Karpas-422 (cell line): ENCODE data around the gene SERPIND1. TPM values are rescaled to one million over a fixed set of nuclear protein-coding genes. Genes with fewer than 3 reads are reported as not detected.
"Not testable (repeated sequence)": the region's sequence is repeated elsewhere in the genome, so short reads cannot be mapped to it uniquely, and the experiment has no call there.

Experiments used
- DNase-seq: peaks from one replicate; pipeline ENCODE4 v3.0.0-alpha.2; 2015
- H2AFZ ChIP-seq: fragments of 200-600 bp; sonication (generic); 2 replicates; pipeline ENCODE4 v1.6.1; 2014; ENCODE audit warnings: antibody characterized with exemption, low read length, mixed read lengths
- H3K27ac ChIP-seq: fragments of 200-600 bp; sonication (generic); 2 replicates; pipeline ENCODE4 v1.5.1; 2014; ENCODE audit warnings: mild to moderate bottlenecking, low read length, moderate library complexity
- H3K27me3 ChIP-seq: fragments of 200-600 bp; sonication (generic); 2 replicates; pipeline ENCODE4 v1.6.1; 2014; ENCODE audit warnings: low read length, mixed read lengths
- H3K36me3 ChIP-seq: fragments of 200-600 bp; sonication (generic); 2 replicates; pipeline ENCODE4 v1.6.1; 2014; ENCODE audit warnings: low read length, mixed read lengths; ENCODE audit not compliant: insufficient read depth
- H3K4me1 ChIP-seq: fragments of 200-600 bp; sonication (generic); 2 replicates; pipeline ENCODE4 v1.6.1; 2014; ENCODE audit warnings: mild to moderate bottlenecking, low read length, mixed read lengths
- H3K4me2 ChIP-seq: fragments of 200-600 bp; sonication (generic); 2 replicates; pipeline ENCODE4 v1.6.1; 2014; ENCODE audit warnings: low read length, low read depth, mild to moderate bottlenecking; ENCODE audit not compliant: poor library complexity, severe bottlenecking
- H3K4me3 ChIP-seq: fragments of 200-600 bp; sonication (generic); 2 replicates; pipeline ENCODE4 v1.5.1; 2014; ENCODE audit warnings: mild to moderate bottlenecking, antibody characterized with exemption, low read length, mixed read lengths
- H3K79me2 ChIP-seq: fragments of 200-600 bp; sonication (generic); 2 replicates; pipeline ENCODE4 v1.6.1; 2014; ENCODE audit warnings: mild to moderate bottlenecking, low read length, mixed read lengths
- H3K9ac ChIP-seq: fragments of 200-600 bp; sonication (generic); 2 replicates; pipeline ENCODE4 v1.6.0; 2014; ENCODE audit warnings: low read length
- H3K9me2 ChIP-seq: fragments of 200-600 bp; sonication (generic), shearing (Covaris generic); replicated peaks from 2 replicates; pipeline ENCODE4 v1.6.0; 2014; ENCODE audit warnings: mild to moderate bottlenecking, low read length, moderate library complexity; ENCODE audit not compliant: insufficient read depth
- H3K9me3 ChIP-seq: fragments of 300-700, 200-600 bp; sonication (generic); 2 replicates; pipeline ENCODE4 v1.6.1; 2014; ENCODE audit warnings: low read length, mixed read lengths
- H4K20me1 ChIP-seq: fragments of 200-600 bp; sonication (generic); 2 replicates; pipeline ENCODE4 v1.6.1; 2014; ENCODE audit warnings: mild to moderate bottlenecking, antibody characterized with exemption, low read length, low read depth; ENCODE audit not compliant: insufficient read depth
- total RNA-seq: library from RNA; depleted of rRNA; stranded (reverse); fragments of >200 nt; shearing (Covaris generic); gene quantifications from 2 replicates; pipeline ENCODE4 v1.2.3, GENCODE V29; 2014; ENCODE audit warnings: low replicate concordance

Gene SERPIND1
- total RNA-seq, 1 experiment from 2014 or later = not detected

DNA sequence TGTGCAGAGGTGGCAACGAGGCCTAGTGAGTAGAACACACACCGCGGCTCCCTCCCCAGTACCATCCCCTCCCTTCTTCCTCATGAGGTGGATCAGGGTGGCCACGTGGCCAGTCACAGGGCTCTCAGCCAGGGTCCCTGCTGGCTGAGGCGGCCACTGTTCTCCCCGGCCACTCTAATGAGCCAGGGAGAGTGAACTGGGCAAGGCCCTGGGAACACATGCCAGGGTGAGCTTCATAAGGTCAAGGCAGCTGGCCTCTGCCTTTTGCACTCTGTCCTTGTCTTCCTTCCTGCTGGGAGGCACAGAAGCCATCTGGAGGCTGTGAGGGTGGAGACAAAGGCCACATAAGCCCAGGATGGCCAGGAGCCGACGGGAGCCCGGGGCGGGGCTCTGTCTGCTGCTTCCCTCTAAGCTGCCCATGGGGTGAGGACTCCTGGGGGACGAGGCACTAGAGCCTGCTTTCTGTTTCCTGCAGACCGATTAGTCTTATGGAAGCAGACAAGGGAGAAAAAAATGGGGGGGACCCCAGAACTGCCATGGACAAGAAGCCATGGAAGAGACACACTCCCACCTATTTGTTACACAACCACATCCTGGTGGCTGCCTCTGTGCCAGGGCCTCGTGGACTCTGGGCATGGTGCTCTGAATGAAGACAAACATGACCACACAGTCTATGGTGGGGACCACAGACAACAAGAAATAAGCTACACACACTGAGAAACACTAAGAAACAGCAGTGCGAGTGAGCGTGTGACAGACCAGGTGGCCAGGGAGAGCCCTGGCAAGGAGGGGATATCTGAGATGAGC, 38.4 kb upstream of the SERPIND1 start:
- H3K4me3 ChIP-seq, H4K20me1 ChIP-seq, H3K36me3 ChIP-seq, H3K4me2 ChIP-seq, H3K27ac ChIP-seq, H3K4me1 ChIP-seq, H3K9ac ChIP-seq, H3K9me3 ChIP-seq, H3K79me2 ChIP-seq, H3K27me3 ChIP-seq, H3K9me2 ChIP-seq, H2AFZ ChIP-seq, DNase-seq: not testable (repeated sequence)

DNA sequence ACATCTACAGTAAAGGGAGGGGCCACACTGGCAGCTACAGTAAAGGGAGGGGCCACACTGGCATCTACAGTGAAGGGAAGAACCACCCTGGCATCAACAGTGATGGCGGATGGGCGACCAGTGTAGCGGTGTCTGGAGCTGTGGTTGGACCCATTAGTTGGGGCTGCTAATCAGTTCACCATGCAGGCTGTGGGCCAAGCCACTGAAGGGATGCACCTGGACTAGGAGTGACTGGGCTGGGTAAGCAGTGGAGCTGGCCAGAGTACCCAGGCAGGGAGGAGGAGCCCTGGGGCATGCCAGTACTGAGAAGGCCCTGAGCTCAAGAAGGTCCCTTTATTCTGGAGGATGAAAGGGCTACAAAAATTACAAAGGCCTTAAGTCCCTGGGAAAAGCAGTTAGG, 37.0 kb upstream of the SERPIND1 start:
- not testable (repeated sequence) for H4K20me1 ChIP-seq, H2AFZ ChIP-seq, H3K4me1 ChIP-seq, H3K79me2 ChIP-seq, DNase-seq, H3K27me3 ChIP-seq, H3K9me2 ChIP-seq, H3K9me3 ChIP-seq, H3K9ac ChIP-seq, H3K27ac ChIP-seq, H3K4me2 ChIP-seq, H3K4me3 ChIP-seq
- H3K36me3 ChIP-seq = peaks cover 15% of the 10 kb centered on the region

DNA sequence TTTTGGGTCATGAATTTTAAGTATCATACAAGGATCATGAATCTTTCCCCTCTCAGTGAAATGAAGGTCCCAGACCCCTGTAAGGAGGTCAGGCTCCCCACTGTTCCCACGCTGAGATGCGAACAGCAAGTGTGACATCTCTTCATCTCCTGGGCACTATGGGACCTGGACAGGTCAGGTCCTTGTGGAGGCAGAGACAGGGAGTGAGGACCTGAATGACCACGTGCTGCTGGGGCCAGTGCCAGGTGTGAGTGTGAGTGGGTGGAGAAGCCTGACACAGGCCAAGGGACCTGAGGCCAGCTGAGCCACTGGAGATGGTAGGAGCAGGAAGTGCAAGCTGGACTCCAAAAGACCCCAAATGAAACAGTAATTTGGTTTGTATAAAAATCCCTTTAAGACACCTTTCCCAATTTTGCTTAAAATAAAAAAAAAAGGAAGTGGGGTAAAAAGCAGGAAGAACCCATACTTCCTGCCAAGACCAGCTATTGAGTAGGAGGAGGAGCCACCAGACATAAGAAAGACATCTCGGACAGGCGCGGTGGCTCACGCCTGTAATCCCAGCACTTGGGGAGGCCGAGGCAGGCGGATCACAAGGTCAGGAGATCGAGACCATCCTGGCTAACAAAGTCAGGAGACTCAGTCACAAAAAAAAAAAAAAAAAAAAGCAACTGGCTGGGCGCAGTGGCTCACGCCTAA, 35.4 kb upstream of the SERPIND1 start:
- no peaks in the 10 kb centered on the region for H4K20me1 ChIP-seq
- no peak overlapping the region for H3K4me3 ChIP-seq
- no peaks in the 10 kb centered on the region for H3K9me2 ChIP-seq
- H3K4me2 ChIP-seq = no peak overlapping the region
- no peaks in the 10 kb centered on the region for H3K27me3 ChIP-seq
- H3K9me3 ChIP-seq = no peaks in the 10 kb centered on the region
- DNase-seq = no peak
- H2AFZ ChIP-seq = no peak overlapping the region
- H3K9ac ChIP-seq = no peak overlapping the region
- no peaks in the 10 kb centered on the region for H3K4me1 ChIP-seq
- no peaks in the 10 kb centered on the region for H3K79me2 ChIP-seq
- peaks cover 18% of the 10 kb centered on the region for H3K36me3 ChIP-seq
- no peak overlapping the region for H3K27ac ChIP-seq

DNA sequence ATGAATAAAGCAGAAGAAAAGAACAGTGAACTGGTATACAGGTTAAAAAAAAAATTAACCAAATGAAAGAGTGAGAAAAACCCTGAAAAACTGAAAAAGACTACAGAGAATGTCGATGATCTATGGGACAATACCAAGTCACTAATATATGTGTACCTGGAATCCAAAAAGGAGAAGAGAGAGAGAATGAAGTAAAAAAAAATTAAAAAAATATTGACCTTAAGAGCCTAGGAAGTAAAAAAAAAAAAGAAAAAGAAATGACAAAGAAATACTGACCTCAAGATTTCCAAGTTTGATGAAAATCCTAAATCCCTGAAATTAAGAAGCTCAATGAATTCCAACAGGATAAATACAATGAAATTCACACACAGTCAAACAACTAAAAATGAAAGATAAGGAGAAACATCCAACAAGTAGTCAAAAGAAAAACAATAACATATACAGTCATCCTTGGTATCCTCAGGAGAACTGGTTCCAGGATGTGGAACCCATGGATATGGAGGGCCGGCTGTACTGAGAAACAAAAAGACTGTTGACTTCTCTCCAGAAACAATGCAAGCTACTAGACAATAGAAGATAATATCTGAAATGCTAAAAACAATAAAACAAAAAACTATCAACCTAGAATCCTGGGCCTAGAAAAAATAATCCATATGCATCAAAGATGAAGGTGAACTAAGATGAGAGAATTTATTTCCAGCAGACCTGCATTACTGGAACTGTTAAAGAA, 33.5 kb upstream of the SERPIND1 start:
- Histone ChIP-seq H2AFZ (no peak overlapping the region), H3K9me3 (no peaks in the 10 kb centered on the region), H3K4me1 (no peaks in the 10 kb centered on the region), H3K9ac (no peak overlapping the region), H3K4me3 (no peak overlapping the region), H3K36me3 (peaks cover 20% of the 10 kb centered on the region), H3K27ac (no peak overlapping the region), H3K27me3 (no peaks in the 10 kb centered on the region), H3K4me2 (no peak overlapping the region), H4K20me1 (no peaks in the 10 kb centered on the region), H3K9me2 (no peaks in the 10 kb centered on the region), H3K79me2 (no peaks in the 10 kb centered on the region)
- no peak for DNase-seq

DNA sequence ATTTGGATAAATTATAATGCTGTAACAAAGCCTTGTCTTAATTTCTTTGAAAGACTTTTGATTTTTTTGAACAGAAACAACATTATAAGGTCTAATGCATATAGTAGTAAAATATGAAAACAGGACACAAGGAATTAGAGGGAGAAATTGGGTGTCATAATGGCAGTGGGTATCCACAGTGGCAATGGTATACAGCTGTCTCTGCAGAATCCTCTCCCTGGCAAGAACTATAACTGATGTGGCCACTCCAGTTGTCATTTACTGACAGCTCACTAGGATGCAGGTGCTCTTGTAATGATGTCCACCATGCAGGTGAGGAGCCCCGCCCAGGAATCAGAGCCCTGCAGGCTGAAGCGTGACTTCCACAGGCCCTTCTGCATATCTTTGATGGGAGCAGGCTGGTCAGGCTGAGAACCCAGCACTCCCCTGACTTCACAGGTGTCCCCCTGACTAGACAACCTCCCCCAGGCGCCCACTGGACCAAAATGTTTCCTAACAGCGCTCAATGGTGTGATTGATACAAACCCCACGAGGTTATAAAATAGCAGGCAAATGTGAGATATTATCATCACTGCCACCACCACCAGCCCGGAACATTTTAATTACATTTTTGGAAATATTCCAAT, 32.8 kb upstream of the SERPIND1 start:
- Histone ChIP-seq H3K27me3 (no peaks in the 10 kb centered on the region), H4K20me1 (no peaks in the 10 kb centered on the region), H3K4me1 (no peaks in the 10 kb centered on the region), H3K9ac (no peak overlapping the region), H3K27ac (no peak overlapping the region), H3K79me2 (no peaks in the 10 kb centered on the region), H3K9me2 (no peaks in the 10 kb centered on the region), H3K36me3 (peaks cover 20% of the 10 kb centered on the region), H3K4me3 (no peak overlapping the region), H2AFZ (no peak overlapping the region), H3K9me3 (no peaks in the 10 kb centered on the region), H3K4me2 (no peak overlapping the region)
- DNase-seq = no peak

DNA sequence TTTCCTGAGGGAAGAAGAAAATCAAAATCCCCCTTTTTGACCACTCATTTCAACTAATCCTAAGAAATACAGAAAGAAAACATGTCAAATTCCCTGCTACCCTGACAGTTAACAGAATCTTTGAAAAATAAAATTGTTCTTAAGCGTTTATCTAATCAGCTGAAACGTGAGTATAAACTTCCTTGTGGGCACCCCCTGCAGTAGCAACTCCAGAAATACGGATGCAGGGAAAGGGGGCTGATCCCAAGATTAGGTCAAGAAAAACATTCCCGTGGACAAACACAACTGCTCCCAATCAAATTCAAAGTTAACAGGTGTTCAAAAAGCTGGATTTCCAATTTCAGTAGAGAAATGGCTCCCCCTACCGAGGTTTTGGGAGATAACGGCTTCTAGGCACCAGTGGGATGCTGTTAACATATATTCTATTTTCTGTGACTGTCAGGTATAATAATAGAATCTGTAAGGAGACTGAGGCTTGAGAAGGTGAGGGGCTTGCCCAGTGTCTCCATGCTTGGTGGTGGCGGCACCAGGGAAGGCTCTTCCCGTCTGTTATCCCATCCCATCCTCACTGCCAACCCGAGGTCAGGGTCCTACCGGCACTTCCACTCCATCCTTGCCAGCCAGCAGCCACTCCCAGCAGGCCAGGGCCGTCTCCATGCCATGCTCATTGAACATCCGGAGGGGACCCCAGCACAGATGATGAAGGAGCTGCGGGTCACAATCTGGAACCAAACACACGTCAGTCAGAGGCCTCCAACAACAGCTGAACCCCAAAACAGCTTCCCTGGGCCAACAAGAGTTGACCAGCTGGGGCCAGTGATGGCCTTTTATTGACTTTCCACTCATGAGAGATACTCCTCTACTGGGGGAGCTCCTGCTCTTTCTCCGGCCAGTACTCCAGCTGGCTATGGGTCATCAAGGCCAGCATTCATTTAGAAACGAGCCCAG, 32.0 kb upstream of the SERPIND1 start:
- no peak overlapping the region for H2AFZ ChIP-seq
- no peaks in the 10 kb centered on the region for H3K9me2 ChIP-seq
- no peaks in the 10 kb centered on the region for H3K79me2 ChIP-seq
- H3K4me3 ChIP-seq = no peak overlapping the region
- H3K9me3 ChIP-seq = no peaks in the 10 kb centered on the region
- H3K4me1 ChIP-seq = no peaks in the 10 kb centered on the region
- peak; percentile 79 for DNase-seq
- H3K27me3 ChIP-seq = no peaks in the 10 kb centered on the region
- peaks cover 20% of the 10 kb centered on the region for H3K36me3 ChIP-seq
- H3K9ac ChIP-seq = no peak overlapping the region
- no peaks in the 10 kb centered on the region for H4K20me1 ChIP-seq
- no peak overlapping the region for H3K4me2 ChIP-seq
- no peak overlapping the region for H3K27ac ChIP-seq

DNA sequence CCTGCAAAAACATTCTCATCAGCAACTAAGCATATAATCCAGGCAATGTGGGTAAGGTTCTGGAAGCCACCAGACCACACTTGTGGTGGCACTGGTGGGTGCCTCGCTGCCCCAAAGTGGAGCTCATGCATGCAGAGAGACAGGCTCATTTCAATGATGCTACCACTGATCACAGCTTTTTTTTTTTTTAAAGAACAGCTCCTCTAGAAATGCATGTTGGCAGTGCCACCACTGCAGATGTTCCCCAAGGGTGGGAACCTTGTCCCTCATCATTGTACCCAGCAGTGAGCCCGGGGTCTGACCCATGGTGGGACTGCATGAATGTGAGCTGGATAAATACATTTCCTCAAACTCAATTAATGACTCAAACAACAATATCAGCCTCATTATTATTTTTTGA, 31.1 kb upstream of the SERPIND1 start:
- Histone ChIP-seq H3K9me2 (no peaks in the 10 kb centered on the region), H3K27me3 (no peaks in the 10 kb centered on the region)

More for the DNA sequence above, 31.1 kb upstream of the SERPIND1 start:
- Histone ChIP-seq H3K4me2 (no peak overlapping the region), H3K4me3 (no peak overlapping the region), H3K9me3 (no peaks in the 10 kb centered on the region), H3K9ac (no peak overlapping the region), H4K20me1 (no peaks in the 10 kb centered on the region), H2AFZ (no peak overlapping the region), H3K27ac (no peak overlapping the region), H3K79me2 (no peaks in the 10 kb centered on the region), H3K36me3 (peaks cover 20% of the 10 kb centered on the region), H3K4me1 (no peaks in the 10 kb centered on the region)
- DNase-seq = no peak
